Spleen (tissue), 11 donors: ENCODE measurements around the gene ABHD17C. TPM values are rescaled to one million over a fixed set of nuclear protein-coding genes. Genes with fewer than 3 reads are reported as not detected.

Experiments used
- DNase-seq: peaks from one replicate; pipeline ENCODE4 v3.0.0-alpha.2; 2020
- H3K27ac ChIP-seq, 8 donors: fragments of 200-600 bp; sonication (generic) in 7 of 8; 1 replicate in 4 of 8; 2 replicates in 4 of 8; pipeline versions ENCODE4 v1.5.0 to v1.8.0; 2016 to 2021; ENCODE audit warnings: inconsistent platforms in 4 of 8, mild to moderate bottlenecking in 4 of 8, moderate library complexity in 1 of 8
- H3K27me3 ChIP-seq, 7 donors: fragments of 200-600 bp; sonication (generic) in 6 of 7; replicated peaks in 1 of 7; 1 replicate in 4 of 7; 2 replicates in 3 of 7; pipeline versions ENCODE4 v1.5.0 to v1.8.0; 2016 to 2021; ENCODE audit warnings: inconsistent platforms in 3 of 7, mild to moderate bottlenecking in 1 of 7
- H3K36me3 ChIP-seq, 6 donors: fragments of 200-600 bp; sonication (generic) in 5 of 6; 1 replicate in 4 of 6; 2 replicates in 2 of 6; pipeline versions ENCODE4 v1.5.0 to v1.8.0; 2016 to 2021; ENCODE audit warnings: inconsistent platforms in 2 of 6
- H3K4me1 ChIP-seq, 6 donors: fragments of 200-600 bp; sonication (generic) in 5 of 6; 1 replicate in 3 of 6; 2 replicates in 3 of 6; pipeline versions ENCODE4 v1.5.0 to v1.8.0; 2016 to 2021; ENCODE audit warnings: inconsistent platforms in 3 of 6
- H3K4me3 ChIP-seq, 8 donors: fragments of 200-600 bp; sonication (generic) in 7 of 8; 1 replicate in 4 of 8; 2 replicates in 4 of 8; pipeline versions ENCODE4 v1.5.0 to v1.8.0; 2016 to 2021; ENCODE audit warnings: inconsistent platforms in 4 of 8, mild to moderate bottlenecking in 4 of 8, moderate library complexity in 2 of 8
- H3K9me3 ChIP-seq, 8 donors: fragments of 200-600 bp; sonication (generic) in 7 of 8; 1 replicate in 4 of 8; 2 replicates in 4 of 8; pipeline versions ENCODE4 v1.5.0 to v1.8.0; 2016 to 2021; ENCODE audit warnings: inconsistent platforms in 4 of 8
- POLR2A ChIP-seq, 3 donors: fragments of 450-650 bp; IDR thresholded peaks; one replicate each; pipeline ENCODE4 v1.5.1; 2017; ENCODE audit warnings: antibody characterized with exemption in 3 of 3, mild to moderate bottlenecking in 1 of 3
- POLR2AphosphoS5 ChIP-seq, 3 donors: sonication (generic); formaldehyde crosslinking; IDR thresholded peaks; one replicate each; pipeline ENCODE4 v1.5.1; 2017; ENCODE audit warnings: antibody characterized with exemption in 3 of 3
- WGBS, 5 donors: extraction: QIAGEN DNeasy Blood & Tissue Kit in 3 of 5; methylation state at CpG; one replicate each; pipeline versions ENCODE4 v1.1.5 to v1.1.7; 2013 to 2018; 5-methylcytosine and 5-hydroxymethylcytosine counted together
- intact Hi-C: fragments of 100-400 bp; cut with DNase I; formaldehyde crosslinking; loops from one replicate; pipeline ENCODE4 v1.15.0; 2023; ENCODE audit warnings: low total_unique reads
- polyA plus RNA-seq, 3 donors: library from polyadenylated mRNA; stranded (reverse); fragments of 200-250 nt; gene quantifications; one replicate each; pipeline ENCODE4 v1.2.1, GENCODE V29; 2013
- total RNA-seq, 7 donors: library from RNA; depleted of rRNA in 3 of 7; stranded (reverse); fragments of >200 nt in 3 of 7; fragmentation: NEBNext Ultra II Directional in 4 of 7; extraction: Animal tissue kit (Norgen Biotek cat#: 25700) in 4 of 7; gene quantifications; one replicate each; pipeline versions ENCODE4 v1.1.0 to v1.2.1, GENCODE V29; 2016 to 2021
- TF ChIP-seq, protein P1 (sequence below), 11 experiments: fragments of 200-600 bp in 7 of 11; fragments of 450-650 bp in 4 of 11; sonication (generic) in 4 of 11; IDR thresholded peaks in 8 of 11; conservative IDR thresholded peaks in 3 of 11; 1 replicate in 7 of 11; 2 replicates in 4 of 11; pipeline versions ENCODE4 v1.4.0 to v1.8.0; 2016 to 2021; ENCODE audit warnings: antibody characterized with exemption in 11 of 11, inconsistent platforms in 4 of 11, mild to moderate bottlenecking in 1 of 11
- donor health status: healthy with polysubstance abuse.
- donor health status: DM: no; HTN: no; CAD: no; lungs with moderate emphysema.
- donor health status: DM: no; HTN: no; CAD: no.
- donor health status: Bipolar disorder and iron deficiency.
- donor health status: healthy.
- donor health status: DM: no; HTN: no; CAD: no.
- donor health status: DM: yes; HTN: yes; CAD: no.

Gene ABHD17C
- total and polyA plus RNA-seq, 10 donors: 4.2 to 17.0 (median 10.9) TPM

DNA sequence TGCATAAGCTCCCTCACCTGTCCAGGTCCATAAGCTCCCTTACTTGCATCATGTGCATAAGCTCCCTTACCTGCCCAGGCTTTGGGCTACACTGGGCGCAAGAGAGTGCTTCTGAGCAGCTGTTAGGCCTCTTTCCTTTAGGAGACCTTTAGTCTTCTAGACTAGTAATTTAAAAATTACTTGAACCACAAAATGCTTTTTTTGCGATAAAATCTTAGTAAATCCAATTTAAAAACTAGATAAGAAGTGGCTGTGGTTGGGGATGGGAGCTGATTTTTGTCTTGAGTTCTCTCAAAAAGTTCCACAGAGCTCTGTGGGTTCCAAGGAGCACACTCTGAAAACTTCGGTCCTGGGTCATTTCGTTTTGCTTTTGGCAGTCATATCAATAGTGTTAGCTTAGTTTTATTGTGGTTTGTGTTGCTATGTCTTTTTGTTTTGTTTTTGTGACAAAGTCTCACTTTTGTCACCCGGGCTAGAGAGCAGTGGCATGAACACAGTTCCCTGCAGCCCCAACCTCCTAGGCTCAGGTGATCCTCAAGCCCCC lies 90.8 kb downstream of the ABHD17C start:
- H3K9me3 ChIP-seq: no peaks in the 10 kb centered on the region
- H3K36me3 ChIP-seq: no peaks in the 10 kb centered on the region
- H3K4me3 ChIP-seq: no peak overlapping the region
- H3K4me1 ChIP-seq: peaks cover 0 to 2% (median under 1%) of the 10 kb centered on the region in 6 donors
- no peak for TF ChIP-seq POLR2A (IDR thresholded peaks at IDR 0.05)
- no peak for TF ChIP-seq POLR2AphosphoS5 (IDR thresholded peaks at IDR 0.05)
- no peak overlapping the region for H3K27ac ChIP-seq
- 81 to 95% (median 85%) methylated on average over 5 of the region's 5 CpGs for WGBS, 5 donors
- peaks cover 0 to 30% (median 7%) of the 10 kb centered on the region in 7 donors for H3K27me3 ChIP-seq
- intact Hi-C loops: no loop called here
- no peak for DNase-seq

DNA sequence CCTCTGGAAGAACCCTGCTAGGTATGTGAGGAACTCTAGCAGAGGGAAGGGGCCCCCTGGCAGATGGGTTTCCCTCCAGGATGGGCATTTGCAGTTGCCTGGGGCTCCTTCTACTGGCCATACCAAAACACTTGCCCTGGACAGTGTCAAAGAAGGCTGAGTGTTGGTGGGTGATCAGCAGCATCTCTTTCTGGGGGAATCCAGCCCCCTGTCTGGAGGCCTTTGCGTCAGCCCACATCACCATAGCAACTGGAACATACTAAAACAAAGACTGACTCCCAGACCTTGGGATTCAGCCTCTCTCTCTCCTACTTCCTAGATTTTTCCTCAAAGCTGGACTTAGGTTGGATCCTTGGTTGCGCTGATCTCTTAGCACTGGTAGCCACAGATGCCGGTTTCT lies 92.2 kb downstream of the ABHD17C start:
- TF ChIP-seq POLR2AphosphoS5 (IDR thresholded peaks at IDR 0.05) (no peak), POLR2A (IDR thresholded peaks at IDR 0.05) (no peak)
- TF ChIP-seq, protein P1, sequence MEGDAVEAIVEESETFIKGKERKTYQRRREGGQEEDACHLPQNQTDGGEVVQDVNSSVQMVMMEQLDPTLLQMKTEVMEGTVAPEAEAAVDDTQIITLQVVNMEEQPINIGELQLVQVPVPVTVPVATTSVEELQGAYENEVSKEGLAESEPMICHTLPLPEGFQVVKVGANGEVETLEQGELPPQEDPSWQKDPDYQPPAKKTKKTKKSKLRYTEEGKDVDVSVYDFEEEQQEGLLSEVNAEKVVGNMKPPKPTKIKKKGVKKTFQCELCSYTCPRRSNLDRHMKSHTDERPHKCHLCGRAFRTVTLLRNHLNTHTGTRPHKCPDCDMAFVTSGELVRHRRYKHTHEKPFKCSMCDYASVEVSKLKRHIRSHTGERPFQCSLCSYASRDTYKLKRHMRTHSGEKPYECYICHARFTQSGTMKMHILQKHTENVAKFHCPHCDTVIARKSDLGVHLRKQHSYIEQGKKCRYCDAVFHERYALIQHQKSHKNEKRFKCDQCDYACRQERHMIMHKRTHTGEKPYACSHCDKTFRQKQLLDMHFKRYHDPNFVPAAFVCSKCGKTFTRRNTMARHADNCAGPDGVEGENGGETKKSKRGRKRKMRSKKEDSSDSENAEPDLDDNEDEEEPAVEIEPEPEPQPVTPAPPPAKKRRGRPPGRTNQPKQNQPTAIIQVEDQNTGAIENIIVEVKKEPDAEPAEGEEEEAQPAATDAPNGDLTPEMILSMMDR (IDR thresholded peaks at IDR 0.05 in 8 of 11, conservative IDR thresholded peaks at IDR 0.05 in 3 of 11): no peak
- Histone ChIP-seq H3K27ac (no peak overlapping the region), H3K36me3 (no peaks in the 10 kb centered on the region), H3K9me3 (no peaks in the 10 kb centered on the region), H3K4me3 (no peak overlapping the region), H3K27me3 (peaks cover 0 to 15% (median 0%) of the 10 kb centered on the region in 7 donors), H3K4me1 (no peaks in the 10 kb centered on the region)
- 87 to 96% (median 94%) methylated on average over 3 of the region's 3 CpGs for WGBS, 5 donors
- intact Hi-C loops: no loop called here
- no peak for DNase-seq

DNA sequence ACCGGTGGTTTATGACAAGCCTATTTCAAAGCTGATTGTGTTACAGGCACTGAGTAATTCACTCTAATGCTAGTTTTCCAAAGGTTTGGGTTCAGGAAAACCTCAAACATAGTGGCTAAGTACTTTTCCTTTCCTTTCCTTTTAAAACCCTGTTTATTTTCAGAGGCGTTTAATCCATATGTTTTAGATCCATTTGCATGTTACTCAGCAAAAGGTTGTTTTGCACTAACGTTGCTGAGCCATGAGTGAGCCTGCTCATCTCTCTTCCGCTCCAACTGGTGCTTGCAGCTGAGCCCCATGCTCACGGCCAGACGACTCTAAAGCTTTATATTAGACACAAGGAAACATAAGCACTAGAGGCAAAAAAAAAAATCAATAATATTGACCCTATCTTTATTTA lies 93.4 kb downstream of the ABHD17C start:
- no peaks in the 10 kb centered on the region for H3K36me3 ChIP-seq
- H3K27ac ChIP-seq: no peak overlapping the region
- H3K27me3 ChIP-seq: peaks cover 0 to 9% (median 0%) of the 10 kb centered on the region in 7 donors
- TF ChIP-seq POLR2A (IDR thresholded peaks at IDR 0.05) (no peak), POLR2AphosphoS5 (IDR thresholded peaks at IDR 0.05) (no peak)
- TF ChIP-seq, protein P1 (IDR thresholded peaks at IDR 0.05 in 8 of 11, conservative IDR thresholded peaks at IDR 0.05 in 3 of 11): no peak
- H3K4me1 ChIP-seq: no peaks in the 10 kb centered on the region
- DNase-seq: no peak
- intact Hi-C loops: no loop called here
- 72 to 80% (median 77%) methylated on average over 6 of the region's 6 CpGs for WGBS, 5 donors
- H3K9me3 ChIP-seq: no peaks in the 10 kb centered on the region
- H3K4me3 ChIP-seq: no peak overlapping the region

DNA sequence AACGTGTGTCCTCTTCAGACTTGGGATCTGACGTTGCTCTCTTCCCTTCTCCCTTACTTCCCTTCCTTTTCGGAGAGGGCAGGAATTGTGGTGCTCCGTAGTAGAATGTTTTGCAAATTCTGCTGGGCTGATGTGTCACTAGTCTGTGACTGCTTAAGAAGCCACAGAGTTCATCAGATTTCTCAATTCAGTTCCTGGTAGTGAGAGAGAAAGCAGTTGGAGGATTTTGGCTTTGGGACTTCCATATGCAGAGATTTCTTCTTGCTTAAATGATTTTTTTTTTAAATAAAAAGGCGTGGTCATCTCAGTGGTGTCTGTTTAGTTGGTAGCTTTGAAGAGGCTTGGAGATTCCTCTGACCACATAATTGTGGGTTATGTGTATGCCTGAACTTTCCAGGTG lies 94.2 kb downstream of the ABHD17C start:
- TF ChIP-seq, protein P1 (IDR thresholded peaks at IDR 0.05 in 8 of 11, conservative IDR thresholded peaks at IDR 0.05 in 3 of 11): no peak
- no peak for TF ChIP-seq POLR2AphosphoS5 (IDR thresholded peaks at IDR 0.05)
- TF ChIP-seq POLR2A (IDR thresholded peaks at IDR 0.05): no peak
- H3K4me1 ChIP-seq: no peaks in the 10 kb centered on the region
- no peaks in the 10 kb centered on the region for H3K9me3 ChIP-seq
- no peaks in the 10 kb centered on the region for H3K36me3 ChIP-seq
- peaks cover 0 to 9% (median 0%) of the 10 kb centered on the region in 7 donors for H3K27me3 ChIP-seq
- DNase-seq: no peak
- H3K4me3 ChIP-seq: no peak overlapping the region
- 33 to 72% (median 46%) methylated on average over 5 of the region's 5 CpGs for WGBS, 5 donors
- H3K27ac ChIP-seq: no peak overlapping the region
- intact Hi-C loops: no loop called here
